GM12878 (cell line): ENCODE measurements around the gene CACNA1B. TPM values are rescaled to one million over a fixed set of nuclear protein-coding genes. Genes with fewer than 3 reads are reported as not detected.

Source experiments
- ATAC-seq: fragments of 200-7000 bp; cut with Tn5 transposase; 3 replicates; pipeline ENCODE4 v1.9.1; 2020; ENCODE audit warnings: mild to moderate bottlenecking, moderate library complexity
- BruUV-seq: library from RNA; stranded (reverse); fragments of 400-500 nt; replicated peaks from 2 replicates; lab custom pipeline; 2021; lab: Mats Ljungman, UMichigan
- CTCF ChIA-PET: fragments of 300-600 bp; sonication (Branson Sonifier 250); formaldehyde crosslinking; extraction: SDS; loops from one replicate; lab custom pipeline; 2021; ENCODE audit warnings: inconsistent platforms; lab: Yijun Ruan, JAX
- POLR2A ChIA-PET: fragments of 350-600 bp; formaldehyde crosslinking; extraction: SDS; loops from one replicate; lab custom pipeline; 2021; ENCODE audit warnings: inconsistent platforms; lab: Charles Lee
- RAD21 ChIA-PET: fragments of 300-600 bp; sonication (Branson Sonifier 250); formaldehyde crosslinking; loops from one replicate; lab custom pipeline; 2023; ENCODE audit warnings: antibody characterized with exemption; ENCODE audit not compliant: unreplicated experiment; lab: Charles Lee
- SMC1A ChIA-PET: fragments of 300-600 bp; sonication (Branson Sonifier 250); formaldehyde crosslinking; loops from one replicate; lab custom pipeline; 2023; ENCODE audit not compliant: unreplicated experiment, uncharacterized antibody; lab: Charles Lee
- DNase-seq: peaks from one replicate; pipeline ENCODE4 v3.0.0-alpha.2; 2011; ENCODE audit warnings: low read depth, low spot score
- FAIRE-seq: peaks from 3 replicates; lab custom pipeline; 2011; peaks lifted over from hg19 to GRCh38; lab: Jason Lieb, UNC
- H2AFZ ChIP-seq: 2 replicates; pipeline ENCODE4 v1.6.0; 2011; ENCODE audit warnings: low read depth, low read length, control low read depth; ENCODE audit not compliant: control insufficient read depth
- H3K27ac ChIP-seq: 2 replicates; pipeline ENCODE4 v1.5.1; 2011; ENCODE audit warnings: control low read depth; ENCODE audit not compliant: control insufficient read depth, insufficient read depth
- H3K27me3 ChIP-seq, 2 experiments: replicated peaks in 1 of 2; 2 replicates each; pipeline versions ENCODE4 v1.6.0 to v1.6.1; 2011; ENCODE audit warnings: low read length in 1 of 2; ENCODE audit not compliant: control insufficient read depth in 2 of 2, insufficient read depth in 2 of 2
- H3K36me3 ChIP-seq, 2 experiments: 2 replicates each; pipeline ENCODE4 v1.5.1; 2011; ENCODE audit warnings: low read length in 1 of 2; ENCODE audit not compliant: control insufficient read depth in 2 of 2, insufficient read depth in 2 of 2
- H3K4me1 ChIP-seq: 2 replicates; pipeline ENCODE4 v1.6.1; 2011; ENCODE audit warnings: mild to moderate bottlenecking, low read length, moderate library complexity, mixed read lengths; ENCODE audit not compliant: control insufficient read depth, insufficient read depth
- H3K4me2 ChIP-seq: 2 replicates; pipeline ENCODE4 v1.6.0; 2011; ENCODE audit warnings: control low read depth; ENCODE audit not compliant: control insufficient read depth, insufficient read depth
- H3K4me3 ChIP-seq: fragments of 200-600 bp; sonication (generic); 2 replicates; pipeline ENCODE4 v1.5.1; 2016
- H3K79me2 ChIP-seq: 2 replicates; pipeline ENCODE4 v1.6.0; 2011; ENCODE audit warnings: low read length; ENCODE audit not compliant: control insufficient read depth, insufficient read depth
- H3K9ac ChIP-seq: 2 replicates; pipeline ENCODE4 v1.8.0; 2011; ENCODE audit warnings: low read length, control low read depth, mixed read lengths; ENCODE audit not compliant: control insufficient read depth, insufficient read depth
- H3K9me3 ChIP-seq: replicated peaks from 3 replicates; pipeline ENCODE4 v1.5.1; 2011; ENCODE audit warnings: mild to moderate bottlenecking, low read length; ENCODE audit not compliant: control insufficient read depth, insufficient read depth
- H4K20me1 ChIP-seq: 2 replicates; pipeline ENCODE4 v1.6.0; 2011; ENCODE audit not compliant: control insufficient read depth, insufficient read depth
- CREB1 ChIP-seq: IDR thresholded peaks from 2 replicates; pipeline ENCODE4 v1.6.1; 2012; ENCODE audit warnings: low read depth, mild to moderate bottlenecking, inconsistent platforms
- HDGF ChIP-seq: fragments of 450-650 bp; IDR thresholded peaks from 2 replicates; pipeline ENCODE4 v1.6.1; 2016; ENCODE audit warnings: antibody characterized with exemption
- IRF3 ChIP-seq: fragments of 450-650 bp; IDR thresholded peaks from 2 replicates; pipeline ENCODE4 v1.6.1; 2014; ENCODE audit warnings: mild to moderate bottlenecking
- NFXL1 ChIP-seq: fragments of 450-650 bp; IDR thresholded peaks from 2 replicates; pipeline ENCODE4 v1.6.1; 2017; ENCODE audit warnings: antibody characterized with exemption, mild to moderate bottlenecking, borderline replicate concordance
- NR2C1 ChIP-seq: fragments of 450-650 bp; IDR thresholded peaks from 2 replicates; pipeline ENCODE4 v1.6.1; 2017; ENCODE audit warnings: antibody characterized with exemption, mild to moderate bottlenecking, moderate library complexity
- NR2C2 ChIP-seq: IDR thresholded peaks from 2 replicates; pipeline ENCODE4 v1.6.1; 2011; ENCODE audit warnings: borderline replicate concordance, low read depth; ENCODE audit not compliant: control insufficient read depth, insufficient read length
- RBBP5 ChIP-seq: fragments of 200-600 bp; sonication (generic); conservative IDR thresholded peaks from 2 replicates; pipeline ENCODE4 v1.6.1; 2016
- WRNIP1 ChIP-seq: IDR thresholded peaks from 2 replicates; pipeline ENCODE4 v1.6.1; 2011; ENCODE audit warnings: low read depth, low read length, improper control_type of control experiment, borderline replicate concordance
- ZBTB33 ChIP-seq: fragments of 450-650 bp; IDR thresholded peaks from 2 replicates; pipeline ENCODE4 v1.6.1; 2017; ENCODE audit warnings: mild to moderate bottlenecking
- ZBTB40 ChIP-seq: fragments of 450-650 bp; IDR thresholded peaks from 2 replicates; pipeline ENCODE4 v1.6.1; 2016; ENCODE audit warnings: mild to moderate bottlenecking, moderate library complexity, borderline replicate concordance
- ZNF622 ChIP-seq: fragments of 450-650 bp; IDR thresholded peaks from 2 replicates; pipeline ENCODE4 v1.6.1; 2017; ENCODE audit warnings: mild to moderate bottlenecking, inconsistent platforms
- WGBS: methylation state at CpG from one replicate; pipeline ENCODE4 v1.1.6; 2016; ENCODE audit warnings: low lambda C conversion rate; ENCODE audit not compliant: insufficient replicate concordance, insufficient coverage; ENCODE audit errors: missing lambda C conversion rate; 5-methylcytosine and 5-hydroxymethylcytosine counted together
- in situ Hi-C: fragments of 300-500 bp; cut with MboI; formaldehyde crosslinking; loops from 9 replicates; pipeline ENCODE4 v1.14.3; 2018; ENCODE audit warnings: mixed read lengths
- intact Hi-C: fragments of 100-400 bp; cut with micrococcal nuclease; formaldehyde crosslinking; loops from one replicate; pipeline ENCODE4 v1.14.2; 2022; ENCODE audit not compliant: unreplicated experiment
- polyA plus RNA-seq, 11 experiments: library from polyadenylated mRNA; depleted of rRNA in 4 of 11; unstranded in 6 of 11; stranded (reverse) in 5 of 11; fragments of >200 nt; fragmentation: Nextera tagmentation in 4 of 11; fragmentation: Illumina TruSeq in 1 of 11; extraction: Ambion mirVana in 4 of 11; extraction: Trizol in 1 of 11; gene quantifications; 1 replicate in 1 of 11; 2 replicates in 10 of 11; pipeline versions ENCODE4 v1.2.1 to v1.2.3, GENCODE V29; 2011 to 2016; ENCODE audit warnings: inconsistent platforms in 2 of 11, missing spikeins in 2 of 11, low read depth in 1 of 11
- total RNA-seq, 4 experiments: library from RNA; depleted of rRNA in 3 of 4; stranded (reverse); fragments of >200 nt in 3 of 4; fragmentation: Illumina TruSeq in 1 of 4; extraction: Trizol in 1 of 4; gene quantifications; 2 replicates each; pipeline versions ENCODE4 v1.2.1 to v1.2.3, GENCODE V29; 2013 to 2021

CACNA1B gene
- total and polyA plus RNA-seq, 10 of the 15 experiments (the other 5 are each of a cell fraction or from before 2014, with no cell fraction given) = 0.01 to 0.03 (median 0.01) TPM; not detected in 7

- Histone ChIP-seq H3K79me2 (no peaks in the 10 kb centered on the region), H3K4me1 (no peaks in the 10 kb centered on the region), H3K36me3 (no peaks in the 10 kb centered on the region), H4K20me1 (no peaks in the 10 kb centered on the region), H3K4me3 (no peak overlapping the region), H3K9ac (no peak overlapping the region), H3K27me3 (no peaks in the 10 kb centered on the region), H2AFZ (no peak overlapping the region), H3K9me3 (no peaks in the 10 kb centered on the region), H3K4me2 (no peak overlapping the region), H3K27ac (no peak overlapping the region)
- BruUV-seq = no TSS peak
- SMC1A ChIA-PET = no interaction called here
- FAIRE-seq = no peak
- no peak for TF ChIP-seq ZBTB33
- no peak for TF ChIP-seq NR2C2
- TF ChIP-seq NFXL1 = 0 out of 2 replicates have a peak, but pooled peaks have one; percentile 17
- intact Hi-C loops = loop anchor here (10.0 kb wide), 1 partner anchor 63 kb away; no protein-coding TSS in a partner anchor
- RAD21 ChIA-PET = interaction anchor here (1.1 kb wide), 1 partner anchor 305 kb away, joined by 3 read pairs; no protein-coding TSS in a partner anchor
- in situ Hi-C loops = no loop called here
- CTCF ChIA-PET = interaction anchor here (1.2 kb wide), 1 partner anchor 24 kb away, joined by 3 read pairs; no protein-coding TSS in a partner anchor
- no peak for DNase-seq
- POLR2A ChIA-PET = no interaction called here
- no peak for ATAC-seq
- 37% methylated on average over 4 of the region's 4 CpGs for WGBS
These were observed 100.7 kb downstream of the CACNA1B start for GRCh38 chr9:137978262-137978714.

- Histone ChIP-seq H3K4me3 (no peak overlapping the region), H3K9ac (no peak overlapping the region), H3K4me1 (no peaks in the 10 kb centered on the region), H3K9me3 (no peaks in the 10 kb centered on the region), H3K27ac (no peak overlapping the region), H3K4me2 (no peak overlapping the region), H3K27me3 (no peaks in the 10 kb centered on the region), H3K36me3 (no peaks in the 10 kb centered on the region), H4K20me1 (no peaks in the 10 kb centered on the region), H2AFZ (no peak overlapping the region), H3K79me2 (no peaks in the 10 kb centered on the region)
- ATAC-seq = no peak
- in situ Hi-C loops = no loop called here
- FAIRE-seq = no peak
- no TSS peak for BruUV-seq
- RAD21 ChIA-PET = no interaction called here
- SMC1A ChIA-PET = no interaction called here
- POLR2A ChIA-PET = no interaction called here
- DNase-seq = no peak
- WGBS = 100% methylated on average over 1 of the region's 1 CpG
- CTCF ChIA-PET = no interaction called here
- intact Hi-C loops = no loop called here
- TF ChIP-seq ZBTB40 = no peak
- no peak for TF ChIP-seq WRNIP1
- TF ChIP-seq IRF3 = no peak
- no peak for TF ChIP-seq NR2C1
- no peak for TF ChIP-seq RBBP5
- no peak for TF ChIP-seq ZNF622
- no peak for TF ChIP-seq CREB1
- TF ChIP-seq HDGF = no peak
These were observed 104.6 kb downstream of the CACNA1B start for GRCh38 chr9:137982200-137982599.
